Measurements from ENCODE around the gene UMODL1. TPM values are rescaled to one million over a fixed set of nuclear protein-coding genes. Genes with fewer than 3 reads are reported as not detected.

UMODL1 gene
- total RNA-seq, 1 experiment from 2014 or later: not detected

GRCh38 chr21:42036313-42036712, 34.8 kb upstream of the UMODL1 start:
- Histone ChIP-seq H3K9me3 (ENCODE audit: insufficient read depth, low read depth) (no peaks in the 10 kb centered on the region), H3K79me2 (ENCODE audit: low read depth) (no peaks in the 10 kb centered on the region), H3F3A (ENCODE audit: insufficient read depth, low read depth) (no peaks in the 10 kb centered on the region), H3K4me1 (replicated peaks; ENCODE audit: insufficient read depth) (peaks cover 14% of the 10 kb centered on the region), H3K4me2 (no peak overlapping the region), H4K20me1 (ENCODE audit: insufficient read depth) (no peaks in the 10 kb centered on the region), H3K4me3 (no peak overlapping the region), H3K9me2 (ENCODE audit: insufficient read depth) (no peaks in the 10 kb centered on the region), H3K27ac (no peak overlapping the region), H3K36me3 (ENCODE audit: low read depth) (no peaks in the 10 kb centered on the region), H3K27me3 (ENCODE audit: insufficient read depth, low read depth) (no peaks in the 10 kb centered on the region), H2AFZ (no peak overlapping the region)
- TF ChIP-seq, protein P1, sequence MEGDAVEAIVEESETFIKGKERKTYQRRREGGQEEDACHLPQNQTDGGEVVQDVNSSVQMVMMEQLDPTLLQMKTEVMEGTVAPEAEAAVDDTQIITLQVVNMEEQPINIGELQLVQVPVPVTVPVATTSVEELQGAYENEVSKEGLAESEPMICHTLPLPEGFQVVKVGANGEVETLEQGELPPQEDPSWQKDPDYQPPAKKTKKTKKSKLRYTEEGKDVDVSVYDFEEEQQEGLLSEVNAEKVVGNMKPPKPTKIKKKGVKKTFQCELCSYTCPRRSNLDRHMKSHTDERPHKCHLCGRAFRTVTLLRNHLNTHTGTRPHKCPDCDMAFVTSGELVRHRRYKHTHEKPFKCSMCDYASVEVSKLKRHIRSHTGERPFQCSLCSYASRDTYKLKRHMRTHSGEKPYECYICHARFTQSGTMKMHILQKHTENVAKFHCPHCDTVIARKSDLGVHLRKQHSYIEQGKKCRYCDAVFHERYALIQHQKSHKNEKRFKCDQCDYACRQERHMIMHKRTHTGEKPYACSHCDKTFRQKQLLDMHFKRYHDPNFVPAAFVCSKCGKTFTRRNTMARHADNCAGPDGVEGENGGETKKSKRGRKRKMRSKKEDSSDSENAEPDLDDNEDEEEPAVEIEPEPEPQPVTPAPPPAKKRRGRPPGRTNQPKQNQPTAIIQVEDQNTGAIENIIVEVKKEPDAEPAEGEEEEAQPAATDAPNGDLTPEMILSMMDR (conservative IDR thresholded peaks at IDR 0.05): no peak
- no peak for TF ChIP-seq EZH2 (IDR thresholded peaks at IDR 0.05; ENCODE audit: low read depth)
- intact Hi-C loops (cut with micrococcal nuclease; ENCODE audit: unreplicated experiment): no loop called here
- BruUV-seq (replicated peaks): no TSS peak
- CTCF ChIA-PET: no interaction called here
- DNase-seq: no peak
- POLR2A ChIA-PET (ENCODE audit: unreplicated experiment): no interaction called here

GRCh38 chr21:42037516-42037915, 33.6 kb upstream of the UMODL1 start:
- H3K4me1 ChIP-seq (replicated peaks; ENCODE audit: insufficient read depth): peaks cover 14% of the 10 kb centered on the region
- H3K27me3 ChIP-seq (ENCODE audit: insufficient read depth, low read depth): no peaks in the 10 kb centered on the region
- H2AFZ ChIP-seq: no peak overlapping the region
- no peaks in the 10 kb centered on the region for H3F3A ChIP-seq (ENCODE audit: insufficient read depth, low read depth)
- no peak overlapping the region for H3K27ac ChIP-seq
- DNase-seq: no peak
- H3K4me2 ChIP-seq: no peak overlapping the region
- H3K9me2 ChIP-seq (ENCODE audit: insufficient read depth): no peaks in the 10 kb centered on the region
- POLR2A ChIA-PET (ENCODE audit: unreplicated experiment): no interaction called here
- CTCF ChIA-PET: no interaction called here
- BruUV-seq (replicated peaks): no TSS peak
- intact Hi-C loops (cut with micrococcal nuclease; ENCODE audit: unreplicated experiment): no loop called here
- H3K79me2 ChIP-seq (ENCODE audit: low read depth): no peaks in the 10 kb centered on the region
- no peak for TF ChIP-seq EZH2 (IDR thresholded peaks at IDR 0.05; ENCODE audit: low read depth)
- TF ChIP-seq, protein P1 (conservative IDR thresholded peaks at IDR 0.05): no peak
- no peaks in the 10 kb centered on the region for H3K9me3 ChIP-seq (ENCODE audit: insufficient read depth, low read depth)
- no peaks in the 10 kb centered on the region for H3K36me3 ChIP-seq (ENCODE audit: low read depth)
- H3K4me3 ChIP-seq: no peak overlapping the region
- H4K20me1 ChIP-seq (ENCODE audit: insufficient read depth): no peaks in the 10 kb centered on the region

GRCh38 chr21:42037943-42038342, 33.2 kb upstream of the UMODL1 start:
- TF ChIP-seq, protein P1 (conservative IDR thresholded peaks at IDR 0.05): no peak
- Histone ChIP-seq H3F3A (ENCODE audit: insufficient read depth, low read depth) (no peaks in the 10 kb centered on the region), H3K79me2 (ENCODE audit: low read depth) (no peaks in the 10 kb centered on the region), H3K9me2 (ENCODE audit: insufficient read depth) (no peaks in the 10 kb centered on the region), H3K9me3 (ENCODE audit: insufficient read depth, low read depth) (no peaks in the 10 kb centered on the region), H3K4me1 (replicated peaks; ENCODE audit: insufficient read depth) (peaks cover 14% of the 10 kb centered on the region), H3K36me3 (ENCODE audit: low read depth) (no peaks in the 10 kb centered on the region), H3K27me3 (ENCODE audit: insufficient read depth, low read depth) (no peaks in the 10 kb centered on the region), H4K20me1 (ENCODE audit: insufficient read depth) (no peaks in the 10 kb centered on the region), H3K4me3 (no peak overlapping the region), H3K4me2 (no peak overlapping the region), H3K27ac (no peak overlapping the region), H2AFZ (no peak overlapping the region)
- no TSS peak for BruUV-seq (replicated peaks)
- POLR2A ChIA-PET (ENCODE audit: unreplicated experiment): no interaction called here
- intact Hi-C loops (cut with micrococcal nuclease; ENCODE audit: unreplicated experiment): no loop called here
- DNase-seq: no peak
- CTCF ChIA-PET: no interaction called here
